ENCODE results near the gene GALNT2. TPM values are rescaled to one million over a fixed set of nuclear protein-coding genes. Genes with fewer than 3 reads are reported as not detected.

Gene GALNT2
- total RNA-seq, 1 experiment from 2014 or later: 36.3 TPM

- in situ Hi-C loops (cut with HindIII; ENCODE audit: low pct_unique_long_range_greater_than_20kb, low sequenced_read_pairs): no loop called here
- no peak for DNase-seq (ENCODE audit: low read depth)
Measured at GRCh38 chr1:230147253-230148125, 80.5 kb downstream of the GALNT2 start.

GRCh38 chr1:230148126-230148652, 81.2 kb downstream of the GALNT2 start:
- in situ Hi-C loops (cut with HindIII; ENCODE audit: low pct_unique_long_range_greater_than_20kb, low sequenced_read_pairs): no loop called here
- DNase-seq (ENCODE audit: low read depth): no peak

GRCh38 chr1:230148768-230149469, 81.9 kb downstream of the GALNT2 start:
- in situ Hi-C loops (cut with HindIII; ENCODE audit: low pct_unique_long_range_greater_than_20kb, low sequenced_read_pairs): no loop called here
- DNase-seq (ENCODE audit: low read depth): no peak

- in situ Hi-C loops (cut with HindIII; ENCODE audit: low pct_unique_long_range_greater_than_20kb, low sequenced_read_pairs): no loop called here
- DNase-seq (ENCODE audit: low read depth): no peak
Measured at GRCh38 chr1:230149751-230150584, 82.9 kb downstream of the GALNT2 start.

GRCh38 chr1:230150615-230151014, 83.6 kb downstream of the GALNT2 start:
- DNase-seq (ENCODE audit: low read depth): no peak
- in situ Hi-C loops (cut with HindIII; ENCODE audit: low pct_unique_long_range_greater_than_20kb, low sequenced_read_pairs): no loop called here

- in situ Hi-C loops (cut with HindIII; ENCODE audit: low pct_unique_long_range_greater_than_20kb, low sequenced_read_pairs): no loop called here
- DNase-seq (ENCODE audit: low read depth): no peak
Measured at GRCh38 chr1:230151924-230152468, 85.0 kb downstream of the GALNT2 start.

- no peak for DNase-seq (ENCODE audit: low read depth)
- in situ Hi-C loops (cut with HindIII; ENCODE audit: low pct_unique_long_range_greater_than_20kb, low sequenced_read_pairs): no loop called here
Measured at GRCh38 chr1:230152999-230153398, 86.0 kb downstream of the GALNT2 start.

- in situ Hi-C loops (cut with HindIII; ENCODE audit: low pct_unique_long_range_greater_than_20kb, low sequenced_read_pairs): no loop called here
- no peak for DNase-seq (ENCODE audit: low read depth)
Measured at GRCh38 chr1:230153641-230154296, 86.7 kb downstream of the GALNT2 start.

GRCh38 chr1:230155021-230155420, 88.0 kb downstream of the GALNT2 start:
- no peak for DNase-seq (ENCODE audit: low read depth)
- in situ Hi-C loops (cut with HindIII; ENCODE audit: low pct_unique_long_range_greater_than_20kb, low sequenced_read_pairs): no loop called here

- DNase-seq (ENCODE audit: low read depth): no peak
Measured at GRCh38 chr1:230156068-230156467, 89.0 kb downstream of the GALNT2 start.

GRCh38 chr1:230156536-230156935, 89.5 kb downstream of the GALNT2 start:
- no peak for DNase-seq (ENCODE audit: low read depth)
- in situ Hi-C loops (cut with HindIII; ENCODE audit: low pct_unique_long_range_greater_than_20kb, low sequenced_read_pairs): no loop called here

More at GRCh38 chr1:230156068-230156467, 89.0 kb downstream of the GALNT2 start:
- in situ Hi-C loops (cut with HindIII; ENCODE audit: low pct_unique_long_range_greater_than_20kb, low sequenced_read_pairs): no loop called here

- in situ Hi-C loops (cut with HindIII; ENCODE audit: low pct_unique_long_range_greater_than_20kb, low sequenced_read_pairs): no loop called here
- DNase-seq (ENCODE audit: low read depth): no peak
Measured at GRCh38 chr1:230157420-230158390, 90.7 kb downstream of the GALNT2 start.

- in situ Hi-C loops (cut with HindIII; ENCODE audit: low pct_unique_long_range_greater_than_20kb, low sequenced_read_pairs): no loop called here
- peak; percentile 44 for DNase-seq (ENCODE audit: low read depth)
Measured at GRCh38 chr1:230158415-230159291, 91.6 kb downstream of the GALNT2 start.

- DNase-seq (ENCODE audit: low read depth): no peak
- in situ Hi-C loops (cut with HindIII; ENCODE audit: low pct_unique_long_range_greater_than_20kb, low sequenced_read_pairs): no loop called here
Measured at GRCh38 chr1:230159580-230159979, 92.5 kb downstream of the GALNT2 start.

- in situ Hi-C loops (cut with HindIII; ENCODE audit: low pct_unique_long_range_greater_than_20kb, low sequenced_read_pairs): no loop called here
- DNase-seq (ENCODE audit: low read depth): no peak
Measured at GRCh38 chr1:230160957-230161771, 94.1 kb downstream of the GALNT2 start.

Data from Caki2 (cell line).